H1 (cell line): Measurements from ENCODE around the gene MADD. TPM values are rescaled to one million over a fixed set of nuclear protein-coding genes. Genes with fewer than 3 reads are reported as not detected.
A peak's percentile ranks its signal among the peaks of the same experiment; 100 is the strongest.

Experiments used
- CTCF ChIA-PET: fragments of 300-600 bp; sonication (Branson Sonifier 250); formaldehyde crosslinking; loops from one replicate; lab custom pipeline; 2021; ENCODE audit not compliant: partially characterized antibody; lab: Charles Lee
- POLR2A ChIA-PET: fragments of 300-600 bp; sonication (Branson Sonifier 250); formaldehyde crosslinking; loops from one replicate; lab custom pipeline; 2021; ENCODE audit warnings: inconsistent platforms; ENCODE audit not compliant: partially characterized antibody; lab: Charles Lee
- DNase-seq, 2 experiments: peaks; one replicate each; pipeline versions ENCODE4 v3.0.0 to v3.0.0-alpha.2; 2010 to 2022; ENCODE audit warnings: low spot score in 2 of 2, low read depth in 1 of 2, mixed read lengths in 1 of 2
- FAIRE-seq: peaks from 2 replicates; lab custom pipeline; 2011; peaks lifted over from hg19 to GRCh38; lab: Jason Lieb, UNC
- H2AFZ ChIP-seq: 2 replicates; pipeline ENCODE4 v1.8.1; 2012; ENCODE audit warnings: low read length, inconsistent platforms
- H2AK5ac ChIP-seq: 2 replicates; pipeline ENCODE4 v1.6.1; 2013; ENCODE audit warnings: low read depth, low read length
- H2BK120ac ChIP-seq: replicated peaks from 2 replicates; pipeline ENCODE3; 2013; ENCODE audit warnings: low read depth, low read length, inconsistent platforms
- H2BK12ac ChIP-seq: 2 replicates; pipeline ENCODE4 v1.6.1; 2013; ENCODE audit warnings: low read depth, low read length
- H2BK15ac ChIP-seq: 2 replicates; pipeline ENCODE4 v1.6.1; 2013; ENCODE audit warnings: low read length
- H2BK20ac ChIP-seq: 2 replicates; pipeline ENCODE4 v1.6.1; 2013; ENCODE audit warnings: low read length
- H2BK5ac ChIP-seq: 2 replicates; pipeline ENCODE4 v1.6.1; 2013; ENCODE audit warnings: low read depth, low read length
- H3K14ac ChIP-seq: 2 replicates; pipeline ENCODE4 v1.6.1; 2013; ENCODE audit warnings: inconsistent platforms; ENCODE audit not compliant: insufficient read length
- H3K18ac ChIP-seq: 2 replicates; pipeline ENCODE4 v1.6.1; 2013; ENCODE audit warnings: low read length; ENCODE audit errors: extremely low read depth
- H3K23ac ChIP-seq: 2 replicates; pipeline ENCODE4 v1.6.1; 2013; ENCODE audit warnings: inconsistent platforms; ENCODE audit not compliant: insufficient read length
- H3K23me2 ChIP-seq: 2 replicates; pipeline ENCODE4 v1.6.1; 2013; ENCODE audit warnings: low read depth, low read length
- H3K27ac ChIP-seq: 2 replicates; pipeline ENCODE4 v1.6.1; 2011; ENCODE audit warnings: low read depth, low read length, inconsistent platforms
- H3K27me3 ChIP-seq, 4 experiments: replicated peaks in 1 of 4; 1 replicate in 1 of 4; 2 replicates in 3 of 4; pipeline versions ENCODE4 v1.6.1 to v1.8.1; 2011 to 2013; ENCODE audit warnings: low read length in 3 of 4, mild to moderate bottlenecking in 3 of 4, inconsistent platforms in 2 of 4, mixed read lengths in 2 of 4, moderate library complexity in 1 of 4; ENCODE audit not compliant: control insufficient read depth in 3 of 4, insufficient read depth in 3 of 4; ENCODE audit errors: extremely low read depth in 1 of 4
- H3K36me3 ChIP-seq, 4 experiments: 2 replicates each; pipeline versions ENCODE4 v1.6.1 to v1.8.1; 2011 to 2013; ENCODE audit warnings: mild to moderate bottlenecking in 4 of 4, low read length in 3 of 4, moderate library complexity in 2 of 4, control low read depth in 1 of 4, inconsistent platforms in 1 of 4; ENCODE audit not compliant: insufficient read depth in 4 of 4, control insufficient read depth in 2 of 4
- H3K4ac ChIP-seq: replicated peaks from 2 replicates; pipeline ENCODE3; 2013; ENCODE audit warnings: low read length, low read depth, mixed read lengths, inconsistent platforms; ENCODE audit not compliant: insufficient read length
- H3K4me1 ChIP-seq, 4 experiments: replicated peaks in 1 of 4; 1 replicate in 1 of 4; 2 replicates in 3 of 4; pipeline versions ENCODE4 v1.6.1 to v1.8.1; 2011 to 2013; ENCODE audit warnings: low read length in 3 of 4, inconsistent platforms in 2 of 4, mixed read lengths in 1 of 4; ENCODE audit not compliant: insufficient read depth in 4 of 4, control insufficient read depth in 3 of 4
- H3K4me2 ChIP-seq, 2 experiments: 2 replicates each; pipeline versions ENCODE4 v1.6.1 to v1.8.1; 2011 to 2013; ENCODE audit warnings: low read depth in 2 of 2, low read length in 2 of 2, control low read depth in 1 of 2, inconsistent platforms in 1 of 2, mild to moderate bottlenecking in 1 of 2; ENCODE audit not compliant: insufficient read depth in 1 of 2
- H3K4me3 ChIP-seq, 4 experiments: fragments of 200-600, 300-600 bp in 1 of 4; sonication (generic), shearing (Covaris generic), sonication (Bioruptor Twin) in 1 of 4; 2 replicates each; pipeline versions ENCODE4 v1.5.1 to v1.8.1; 2011 to 2016; ENCODE audit warnings: low read length in 4 of 4, low read depth in 3 of 4, control low read depth in 2 of 4, inconsistent platforms in 2 of 4, mild to moderate bottlenecking in 2 of 4, mixed read lengths in 1 of 4, moderate library complexity in 1 of 4; ENCODE audit not compliant: insufficient read depth in 2 of 4; ENCODE audit errors: extremely low read depth in 1 of 4
- H3K56ac ChIP-seq: replicated peaks from 2 replicates; pipeline ENCODE3; 2013; ENCODE audit warnings: low read depth, mild to moderate bottlenecking, mixed read lengths, low read length, inconsistent platforms; ENCODE audit not compliant: insufficient read length
- H3K79me1 ChIP-seq: 2 replicates; pipeline ENCODE4 v1.6.1; 2013; ENCODE audit warnings: low read depth, low read length, control low read depth
- H3K79me2 ChIP-seq, 2 experiments: 2 replicates each; pipeline versions ENCODE4 v1.6.1 to v1.8.1; 2012 to 2013; ENCODE audit warnings: low read length in 2 of 2, mild to moderate bottlenecking in 2 of 2, inconsistent platforms in 1 of 2; ENCODE audit not compliant: insufficient read depth in 2 of 2, control insufficient read depth in 1 of 2
- H3K9ac ChIP-seq, 4 experiments: replicated peaks in 1 of 4; 1 replicate in 1 of 4; 2 replicates in 3 of 4; pipeline versions ENCODE4 v1.6.1 to v1.8.1; 2011 to 2013; ENCODE audit warnings: low read depth in 3 of 4, low read length in 3 of 4, control low read depth in 2 of 4, mild to moderate bottlenecking in 2 of 4, moderate library complexity in 2 of 4, inconsistent platforms in 1 of 4; ENCODE audit errors: extremely low read depth in 1 of 4
- H3K9me3 ChIP-seq, 2 experiments: 2 replicates each; pipeline versions ENCODE4 v1.6.1 to v1.8.1; 2012 to 2013; ENCODE audit warnings: mild to moderate bottlenecking in 2 of 2, moderate library complexity in 2 of 2, control low read depth in 1 of 2, inconsistent platforms in 1 of 2, low read depth in 1 of 2, low read length in 1 of 2, mixed read lengths in 1 of 2; ENCODE audit not compliant: insufficient read depth in 2 of 2
- H4K20me1 ChIP-seq, 2 experiments: replicated peaks in 1 of 2; 2 replicates each; pipeline versions ENCODE3 to v1.8.1; 2011 to 2013; ENCODE audit warnings: inconsistent platforms in 2 of 2, low read length in 2 of 2, mild to moderate bottlenecking in 1 of 2; ENCODE audit not compliant: insufficient read depth in 2 of 2, control insufficient read depth in 1 of 2
- H4K5ac ChIP-seq: 2 replicates; pipeline ENCODE4 v1.6.1; 2013; ENCODE audit warnings: low read length, low read depth, mixed read lengths, inconsistent platforms; ENCODE audit not compliant: insufficient read length
- H4K8ac ChIP-seq: 2 replicates; pipeline ENCODE4 v1.8.0; 2013; ENCODE audit warnings: mild to moderate bottlenecking, moderate library complexity, low read length, inconsistent platforms; ENCODE audit not compliant: insufficient read depth; ENCODE audit errors: extremely low read depth
- H4K91ac ChIP-seq: replicated peaks from 2 replicates; pipeline ENCODE3; 2013; ENCODE audit warnings: low read length, mixed read lengths, inconsistent platforms; ENCODE audit not compliant: insufficient read length
- CHD1 ChIP-seq: IDR thresholded peaks from 2 replicates; pipeline ENCODE4 v1.6.1; 2012; ENCODE audit warnings: low read depth, low read length, improper control_type of control experiment
- EZH2 ChIP-seq: fragments of 200-600 bp; sonication (generic); IDR thresholded peaks from 2 replicates; pipeline ENCODE4 v1.7.1; 2012; ENCODE audit warnings: low read depth, mild to moderate bottlenecking, moderate library complexity, low read length, inconsistent platforms; ENCODE audit not compliant: severe bottlenecking
- JUND ChIP-seq: IDR thresholded peaks from 2 replicates; pipeline ENCODE4 v1.6.1; 2011; ENCODE audit warnings: mild to moderate bottlenecking, improper control_type of control experiment, low read length
- PHF8 ChIP-seq: fragments of 200-600 bp; sonication (generic); conservative IDR thresholded peaks from 2 replicates; pipeline ENCODE4 v1.7.1; 2012; ENCODE audit warnings: low read depth, mild to moderate bottlenecking, inconsistent platforms, low read length, moderate library complexity
- SIX5 ChIP-seq: IDR thresholded peaks from 2 replicates; pipeline ENCODE4 v1.6.1; 2011; ENCODE audit warnings: mild to moderate bottlenecking, low read depth, low read length
- TAF1 ChIP-seq: IDR thresholded peaks from 2 replicates; pipeline ENCODE4 v1.6.1; 2011; ENCODE audit warnings: mild to moderate bottlenecking, low read depth, low read length
- USF2 ChIP-seq: IDR thresholded peaks from 2 replicates; pipeline ENCODE4 v1.6.1; 2011; ENCODE audit warnings: low read length, improper control_type of control experiment
- WGBS, 2 experiments: shearing (Covaris generic) in 1 of 2; methylation state at CpG; one replicate each; pipeline versions ENCODE4 v1.1.6 to v1.1.7; 2013 to 2015; ENCODE audit warnings: low lambda C conversion rate in 2 of 2, mixed read lengths in 2 of 2, inconsistent platforms in 1 of 2, low coverage in 1 of 2, missing lambda C conversion rate in 1 of 2; ENCODE audit not compliant: insufficient replicate concordance in 2 of 2, insufficient coverage in 1 of 2, insufficient read length in 1 of 2; ENCODE audit errors: extremely low coverage in 1 of 2, missing lambda C conversion rate in 1 of 2; 5-methylcytosine and 5-hydroxymethylcytosine counted together
- polyA plus RNA-seq, 7 experiments: library from polyadenylated mRNA; depleted of rRNA in 3 of 7; stranded (reverse) in 5 of 7; unstranded in 2 of 7; fragments of >200 nt in 5 of 7; fragments of 200-250 nt in 2 of 7; gene quantifications; 1 replicate in 5 of 7; 2 replicates in 1 of 7; 4 replicates in 1 of 7; pipeline versions ENCODE4 v1.2.1 to v1.2.3, GENCODE V29; 2011 to 2013; ENCODE audit warnings: missing spikeins in 2 of 7, mixed read lengths in 2 of 7
- total RNA-seq: library from RNA; stranded (reverse); fragmentation: NEBNext Ultra II Directional; extraction: Animal tissue kit (Norgen Biotek cat#: 25700); gene quantifications from 2 replicates; pipeline ENCODE4 v1.2.1, GENCODE V29; 2021

MADD gene
- total and polyA plus RNA-seq, 2 of the 8 experiments (the other 6 are each of a cell fraction or from before 2014, with no cell fraction given) = 32.5 to 45.4 TPM

- H3K14ac ChIP-seq = no peak overlapping the region
- no peak overlapping the region for H3K56ac ChIP-seq
- no peak overlapping the region for H4K8ac ChIP-seq
- FAIRE-seq = no peak
- no peaks in the 10 kb centered on the region; the same call in 1 of the 2 replicates for H3K79me1 ChIP-seq
- H3K18ac ChIP-seq = no peak overlapping the region
- no peaks in the 10 kb centered on the region for H3K27me3 ChIP-seq
- no peak overlapping the region for H3K4ac ChIP-seq
- no peaks in the 10 kb centered on the region for H3K9me3 ChIP-seq
- peak overlapping the region; percentile 19 for H4K91ac ChIP-seq
- ChIA-PET CTCF (interaction anchor here (1.2 to 3.5 kb wide), 4 partner anchors 12 to 109 kb away, joined by 3 to 17 read pairs (median 9); no protein-coding TSS in a partner anchor), POLR2A (interaction anchor here (1.1 kb wide), 1 partner anchor 123 kb away, joined by 4 read pairs; no protein-coding TSS in a partner anchor)
- H2BK5ac ChIP-seq = no peak overlapping the region
- H3K79me2 ChIP-seq = no peaks in the 10 kb centered on the region
- no peak overlapping the region for H3K23ac ChIP-seq
- H3K4me1 ChIP-seq = no peaks in the 10 kb centered on the region
- no peak overlapping the region for H2BK15ac ChIP-seq
- H2BK20ac ChIP-seq = no peak overlapping the region
- H3K36me3 ChIP-seq = no peaks in the 10 kb centered on the region
- H3K23me2 ChIP-seq = peaks cover 2% of the 10 kb centered on the region; the same call in 1 of the 2 replicates
- no peak overlapping the region for H4K5ac ChIP-seq
- WGBS, 2 experiments = 91% methylated on average over 24 of the region's 24 CpGs; no CpG with 5 or more reads in 1 of the 2 experiments
- H2AK5ac ChIP-seq = no peak overlapping the region
- peaks cover 0 to 3% of the 10 kb centered on the region in 2 experiments for H4K20me1 ChIP-seq
- no peak overlapping the region for H3K4me3 ChIP-seq
- no peak overlapping the region for H3K4me2 ChIP-seq
- no peak for DNase-seq
- H2AFZ ChIP-seq = no peak overlapping the region
- TF ChIP-seq CHD1 (no peak), SIX5 (no peak), USF2 (no peak), JUND (no peak), PHF8 (no peak), TAF1 (no peak), EZH2 (no peak)
- TF ChIP-seq, all 59 proteins: peak for 0
- Histone ChIP-seq H3K9ac (no peak overlapping the region), H3K27ac (no peak overlapping the region), H2BK120ac (no peak overlapping the region), H2BK12ac (no peak overlapping the region)
These were observed 72.3 kb downstream of the MADD start for GRCh38 chr11:47342036-47342803.
